ENCODE measurements around the gene CRMP1. TPM values are rescaled to one million over a fixed set of nuclear protein-coding genes. Genes with fewer than 3 reads are reported as not detected.

The CRMP1 gene
- polyA plus RNA-seq, 1 donor (not counting 4 experiments of a cell fraction or from before 2014, with no cell fraction given): 0.03 TPM

DNA sequence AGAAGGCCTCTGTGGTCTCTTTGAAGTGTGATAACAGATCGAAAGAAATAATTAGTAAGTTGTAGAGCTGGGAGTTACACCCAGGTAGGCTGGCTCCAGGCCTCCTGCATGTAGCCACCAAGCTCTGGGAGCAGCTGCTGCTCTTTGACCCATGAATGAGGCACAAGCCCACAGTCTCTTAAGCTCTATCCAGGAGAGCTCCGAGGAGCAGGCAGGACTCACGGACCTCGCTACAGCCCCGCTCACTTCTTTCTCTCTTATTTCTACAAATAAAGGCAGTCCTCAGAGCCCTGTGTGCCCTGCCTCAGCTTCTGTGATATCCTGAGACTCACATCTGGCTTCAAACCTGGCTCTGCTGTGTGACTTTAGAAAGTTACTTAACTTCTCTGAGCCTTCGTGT lies 95.0 kb downstream of the CRMP1 start:
- Histone ChIP-seq H3K79me2 (ENCODE audit: control insufficient read depth, insufficient read depth, low read length) (no peaks in the 10 kb centered on the region), H3K9me3 (ENCODE audit: control insufficient read depth, low read depth, low read length) (no peaks in the 10 kb centered on the region), H3K9me1 (ENCODE audit: control insufficient read depth, extremely low read depth, insufficient read depth, low read length) (no peaks in the 10 kb centered on the region), H3K9ac (ENCODE audit: control insufficient read depth, extremely low read depth, insufficient read depth, low read length) (no peak overlapping the region), H3K4me3 (ENCODE audit: control insufficient read depth in 2 of 3, extremely low read depth in 1 of 3, insufficient read depth in 2 of 3, low read depth in 1 of 3, low read length in 3 of 3) (no peak overlapping the region), H4K20me1 (ENCODE audit: control insufficient read depth, extremely low read depth, insufficient read depth, low read length) (no peaks in the 10 kb centered on the region), H3K36me3 (ENCODE audit: control insufficient read depth in 2 of 2, extremely low read depth in 1 of 2, insufficient read depth in 2 of 2, low read length in 2 of 2) (peaks cover 22 to 47% of the 10 kb centered on the region in 2 experiments), H3K4me1 (ENCODE audit: control insufficient read depth, extremely low read depth, insufficient read depth, low read length) (no peaks in the 10 kb centered on the region), H3K4me2 (ENCODE audit: control insufficient read depth, extremely low read depth, insufficient read depth, low read depth, low read length) (no peak overlapping the region), H3K27me3 (ENCODE audit: control insufficient read depth, extremely low read depth, insufficient read depth, low read length) (no peaks in the 10 kb centered on the region), H3K27ac (ENCODE audit: control insufficient read depth, insufficient read depth, low read length) (no peak overlapping the region), H2AFZ (ENCODE audit: control insufficient read depth, low read length) (no peak overlapping the region)
- FAIRE-seq (no peak), DNase-seq (ENCODE audit: low read depth, low spot score) (no peak)
- no peak for TF ChIP-seq EZH2 (IDR thresholded peaks at IDR 0.05; ENCODE audit: low read length)
- TF ChIP-seq, protein P1, sequence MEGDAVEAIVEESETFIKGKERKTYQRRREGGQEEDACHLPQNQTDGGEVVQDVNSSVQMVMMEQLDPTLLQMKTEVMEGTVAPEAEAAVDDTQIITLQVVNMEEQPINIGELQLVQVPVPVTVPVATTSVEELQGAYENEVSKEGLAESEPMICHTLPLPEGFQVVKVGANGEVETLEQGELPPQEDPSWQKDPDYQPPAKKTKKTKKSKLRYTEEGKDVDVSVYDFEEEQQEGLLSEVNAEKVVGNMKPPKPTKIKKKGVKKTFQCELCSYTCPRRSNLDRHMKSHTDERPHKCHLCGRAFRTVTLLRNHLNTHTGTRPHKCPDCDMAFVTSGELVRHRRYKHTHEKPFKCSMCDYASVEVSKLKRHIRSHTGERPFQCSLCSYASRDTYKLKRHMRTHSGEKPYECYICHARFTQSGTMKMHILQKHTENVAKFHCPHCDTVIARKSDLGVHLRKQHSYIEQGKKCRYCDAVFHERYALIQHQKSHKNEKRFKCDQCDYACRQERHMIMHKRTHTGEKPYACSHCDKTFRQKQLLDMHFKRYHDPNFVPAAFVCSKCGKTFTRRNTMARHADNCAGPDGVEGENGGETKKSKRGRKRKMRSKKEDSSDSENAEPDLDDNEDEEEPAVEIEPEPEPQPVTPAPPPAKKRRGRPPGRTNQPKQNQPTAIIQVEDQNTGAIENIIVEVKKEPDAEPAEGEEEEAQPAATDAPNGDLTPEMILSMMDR (optimal IDR thresholded peaks at IDR 0.05 in 1 of 3, IDR thresholded peaks at IDR 0.05 in 1 of 3, conservative IDR thresholded peaks at IDR 0.05 in 1 of 3; ENCODE audit: extremely low read depth in 1 of 3, insufficient read depth in 2 of 3, low read length in 3 of 3): no peak
- dilution Hi-C loops (cut with MboI; ENCODE audit: extremely low pct_ligation_motif_present, low sequenced_read_pairs): no loop called here

DNA sequence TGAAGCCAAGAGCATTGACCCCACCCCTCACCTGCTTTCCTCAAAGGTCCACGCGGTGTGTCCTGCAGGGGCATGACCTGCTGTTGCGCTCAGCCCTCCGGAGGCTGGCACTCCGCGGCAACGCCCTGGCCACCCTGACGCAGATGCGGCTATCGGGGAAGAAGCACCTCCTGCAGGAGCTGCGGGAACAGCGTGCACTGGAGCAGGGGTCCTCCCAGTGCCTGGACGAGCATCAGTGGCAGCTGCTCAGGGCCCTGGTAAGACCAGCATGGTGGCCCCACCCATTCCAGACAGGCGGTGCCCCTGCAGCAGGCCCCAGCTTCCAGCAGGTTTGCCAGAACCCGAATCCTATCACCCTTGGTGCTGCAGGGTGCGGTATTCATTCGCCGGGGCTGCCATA lies 95.9 kb downstream of the CRMP1 start:
- no peak overlapping the region for H3K4me2 ChIP-seq (ENCODE audit: control insufficient read depth, extremely low read depth, insufficient read depth, low read depth, low read length)
- no peaks in the 10 kb centered on the region for H4K20me1 ChIP-seq (ENCODE audit: control insufficient read depth, extremely low read depth, insufficient read depth, low read length)
- no peak overlapping the region for H3K9ac ChIP-seq (ENCODE audit: control insufficient read depth, extremely low read depth, insufficient read depth, low read length)
- no peaks in the 10 kb centered on the region for H3K27me3 ChIP-seq (ENCODE audit: control insufficient read depth, extremely low read depth, insufficient read depth, low read length)
- no peaks in the 10 kb centered on the region for H3K79me2 ChIP-seq (ENCODE audit: control insufficient read depth, insufficient read depth, low read length)
- DNase-seq (ENCODE audit: low read depth, low spot score) (no peak), FAIRE-seq (no peak)
- no peak overlapping the region for H2AFZ ChIP-seq (ENCODE audit: control insufficient read depth, low read length)
- TF ChIP-seq EZH2 (IDR thresholded peaks at IDR 0.05; ENCODE audit: low read length): no peak
- TF ChIP-seq, protein P1 (optimal IDR thresholded peaks at IDR 0.05 in 1 of 3, IDR thresholded peaks at IDR 0.05 in 1 of 3, conservative IDR thresholded peaks at IDR 0.05 in 1 of 3; ENCODE audit: extremely low read depth in 1 of 3, insufficient read depth in 2 of 3, low read length in 3 of 3): no peak
- H3K36me3 ChIP-seq (ENCODE audit: control insufficient read depth in 2 of 2, extremely low read depth in 1 of 2, insufficient read depth in 2 of 2, low read length in 2 of 2): peaks cover 18 to 41% of the 10 kb centered on the region in 2 experiments
- no peaks in the 10 kb centered on the region for H3K4me1 ChIP-seq (ENCODE audit: control insufficient read depth, extremely low read depth, insufficient read depth, low read length)
- no peaks in the 10 kb centered on the region for H3K9me1 ChIP-seq (ENCODE audit: control insufficient read depth, extremely low read depth, insufficient read depth, low read length)
- no peaks in the 10 kb centered on the region for H3K9me3 ChIP-seq (ENCODE audit: control insufficient read depth, low read depth, low read length)
- dilution Hi-C loops (cut with MboI; ENCODE audit: extremely low pct_ligation_motif_present, low sequenced_read_pairs): no loop called here
- no peak overlapping the region for H3K4me3 ChIP-seq (ENCODE audit: control insufficient read depth in 2 of 3, extremely low read depth in 1 of 3, insufficient read depth in 2 of 3, low read depth in 1 of 3, low read length in 3 of 3)
- no peak overlapping the region for H3K27ac ChIP-seq (ENCODE audit: control insufficient read depth, insufficient read depth, low read length)

Data from keratinocyte (primary cell).